OCI-LY1 (cell line): ENCODE data around the gene KDM4B.

Source experiments
- H2AFZ ChIP-seq: fragments of 200-600 bp; sonication (generic), shearing (Covaris generic); 2 replicates; pipeline ENCODE4 v1.6.0; 2014; ENCODE audit warnings: antibody characterized with exemption, mild to moderate bottlenecking, low read length
- H3F3A ChIP-seq: fragments of 200-600 bp; sonication (generic), shearing (Covaris generic); 2 replicates; pipeline ENCODE4 v1.6.0; 2014; ENCODE audit warnings: mild to moderate bottlenecking, antibody characterized with exemption, low read length, moderate library complexity; ENCODE audit not compliant: insufficient read depth
- H3K27ac ChIP-seq: fragments of 200-600 bp; sonication (generic); 2 replicates; pipeline ENCODE4 v1.5.1; 2014; ENCODE audit warnings: low read length, mixed run types, mild to moderate bottlenecking, low read depth; ENCODE audit not compliant: poor library complexity, severe bottlenecking
- H3K27me3 ChIP-seq: fragments of 200-600 bp; sonication (generic); 2 replicates; pipeline ENCODE4 v1.6.0; 2014; ENCODE audit warnings: antibody characterized with exemption, mild to moderate bottlenecking, low read length, moderate library complexity; ENCODE audit not compliant: insufficient read depth
- H3K36me3 ChIP-seq: fragments of 200-600 bp; sonication (generic); 2 replicates; pipeline ENCODE4 v1.6.1; 2014; ENCODE audit warnings: mild to moderate bottlenecking, antibody characterized with exemption, low read length, moderate library complexity, mixed read lengths; ENCODE audit not compliant: insufficient read depth
- H3K4me1 ChIP-seq: fragments of 200-600 bp; sonication (generic); 2 replicates; pipeline ENCODE4 v1.5.1; 2014; ENCODE audit warnings: mild to moderate bottlenecking, low read length, moderate library complexity; ENCODE audit not compliant: insufficient read depth, severe bottlenecking
- H3K4me2 ChIP-seq: fragments of 200-600 bp; sonication (generic), shearing (Covaris generic); 2 replicates; pipeline ENCODE4 v1.6.1; 2014; ENCODE audit warnings: low read length
- H3K4me3 ChIP-seq: fragments of 200-600 bp; sonication (generic); 2 replicates; pipeline ENCODE4 v1.5.1; 2014; ENCODE audit warnings: low read length, low read depth, mild to moderate bottlenecking, mixed read lengths; ENCODE audit not compliant: poor library complexity, severe bottlenecking
- H3K79me2 ChIP-seq: fragments of 200-600 bp; shearing (Covaris generic); 2 replicates; pipeline ENCODE4 v1.6.1; 2016; ENCODE audit warnings: mixed run types, low read length, mixed read lengths; ENCODE audit not compliant: insufficient read depth
- H3K9ac ChIP-seq: fragments of 200-600 bp; sonication (generic), shearing (Covaris generic); 2 replicates; pipeline ENCODE4 v1.6.1; 2014; ENCODE audit warnings: mild to moderate bottlenecking, low read length, mixed read lengths
- H3K9me2 ChIP-seq: fragments of 200-600 bp; sonication (generic), shearing (Covaris generic); 2 replicates; pipeline ENCODE4 v1.6.1; 2014; ENCODE audit warnings: low read depth, mild to moderate bottlenecking, low read length, mixed read lengths
- H3K9me3 ChIP-seq: fragments of 200-600 bp; shearing (Covaris generic); 2 replicates; pipeline ENCODE4 v1.6.1; 2014; ENCODE audit warnings: low read length, mixed read lengths
- H4K20me1 ChIP-seq: fragments of 200-600 bp; sonication (generic), shearing (Covaris generic); 2 replicates; pipeline ENCODE4 v1.6.0; 2016; ENCODE audit warnings: mild to moderate bottlenecking, low read length; ENCODE audit not compliant: insufficient read depth
- EZH2 ChIP-seq: fragments of 200-600 bp; sonication (generic), shearing (Covaris generic); IDR thresholded peaks from 2 replicates; pipeline ENCODE4 v1.8.0; 2017; ENCODE audit warnings: borderline replicate concordance, mixed run types, mild to moderate bottlenecking, antibody characterized with exemption, low read length, moderate library complexity, mixed read lengths
- TF ChIP-seq, protein P1 (sequence below): fragments of 200-600 bp; sonication (generic), shearing (Covaris generic); IDR thresholded peaks from 2 replicates; pipeline ENCODE4 v1.5.1; 2017; ENCODE audit warnings: mild to moderate bottlenecking, antibody characterized with exemption, low read length, moderate library complexity, mixed read lengths

Gene KDM4B

DNA sequence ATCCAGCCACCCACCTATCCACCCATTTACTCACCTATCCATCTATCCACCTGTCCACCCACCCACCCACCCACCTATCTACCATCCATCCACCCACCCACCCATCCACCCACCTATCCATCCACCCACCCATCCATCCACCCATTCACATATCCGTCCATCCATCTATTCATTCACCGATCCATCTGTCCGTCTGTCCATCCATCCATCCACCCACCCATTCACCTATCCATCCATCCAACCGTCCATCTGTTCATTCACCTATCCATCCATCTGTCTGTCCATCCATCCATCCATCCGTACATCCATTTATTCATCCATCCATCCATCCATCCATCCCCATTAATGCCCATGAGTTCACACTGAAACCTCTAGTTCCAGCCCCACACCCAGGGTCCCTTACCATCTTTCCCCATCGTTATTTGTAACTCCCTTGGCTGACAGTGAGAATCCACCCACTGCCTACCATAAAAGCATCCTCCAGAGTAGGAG lies 31.3 kb downstream of the KDM4B start:
- Histone ChIP-seq H3K4me2 (no peak overlapping the region), H3K9ac (no peak overlapping the region), H3K36me3 (peaks cover 7% of the 10 kb centered on the region; the same call in 1 of the 2 replicates), H3F3A (no peaks in the 10 kb centered on the region), H3K9me2 (no peaks in the 10 kb centered on the region), H2AFZ (no peak overlapping the region), H4K20me1 (no peaks in the 10 kb centered on the region), H3K4me1 (no peaks in the 10 kb centered on the region), H3K27ac (no peak overlapping the region), H3K4me3 (no peak overlapping the region), H3K9me3 (no peaks in the 10 kb centered on the region), H3K79me2 (no peaks in the 10 kb centered on the region), H3K27me3 (no peaks in the 10 kb centered on the region)
- no peak for TF ChIP-seq EZH2
- TF ChIP-seq, protein P1, sequence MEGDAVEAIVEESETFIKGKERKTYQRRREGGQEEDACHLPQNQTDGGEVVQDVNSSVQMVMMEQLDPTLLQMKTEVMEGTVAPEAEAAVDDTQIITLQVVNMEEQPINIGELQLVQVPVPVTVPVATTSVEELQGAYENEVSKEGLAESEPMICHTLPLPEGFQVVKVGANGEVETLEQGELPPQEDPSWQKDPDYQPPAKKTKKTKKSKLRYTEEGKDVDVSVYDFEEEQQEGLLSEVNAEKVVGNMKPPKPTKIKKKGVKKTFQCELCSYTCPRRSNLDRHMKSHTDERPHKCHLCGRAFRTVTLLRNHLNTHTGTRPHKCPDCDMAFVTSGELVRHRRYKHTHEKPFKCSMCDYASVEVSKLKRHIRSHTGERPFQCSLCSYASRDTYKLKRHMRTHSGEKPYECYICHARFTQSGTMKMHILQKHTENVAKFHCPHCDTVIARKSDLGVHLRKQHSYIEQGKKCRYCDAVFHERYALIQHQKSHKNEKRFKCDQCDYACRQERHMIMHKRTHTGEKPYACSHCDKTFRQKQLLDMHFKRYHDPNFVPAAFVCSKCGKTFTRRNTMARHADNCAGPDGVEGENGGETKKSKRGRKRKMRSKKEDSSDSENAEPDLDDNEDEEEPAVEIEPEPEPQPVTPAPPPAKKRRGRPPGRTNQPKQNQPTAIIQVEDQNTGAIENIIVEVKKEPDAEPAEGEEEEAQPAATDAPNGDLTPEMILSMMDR: no peak

DNA sequence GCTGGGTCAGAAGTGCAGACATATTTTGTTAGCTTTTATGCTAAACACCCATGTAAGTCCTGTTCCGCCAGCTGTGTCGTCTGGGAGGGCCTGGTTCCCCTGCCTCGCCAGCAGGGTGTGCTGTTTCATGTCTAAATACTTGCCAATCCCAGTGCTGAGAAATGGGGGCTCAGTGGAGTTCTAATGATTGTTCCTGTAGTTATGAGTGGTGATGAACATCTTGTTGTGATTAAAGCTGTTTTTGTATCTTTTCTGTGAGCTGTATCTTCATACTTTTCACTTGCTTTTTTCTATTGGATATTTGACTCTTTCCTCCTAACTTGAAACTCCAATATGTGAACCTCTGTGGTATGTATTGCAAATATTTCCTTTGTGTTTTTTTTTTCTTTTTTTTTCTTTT lies 32.7 kb downstream of the KDM4B start:
- Histone ChIP-seq H3K27ac (no peak overlapping the region), H3K9ac (no peak overlapping the region), H3K79me2 (no peaks in the 10 kb centered on the region), H2AFZ (no peak overlapping the region), H4K20me1 (no peaks in the 10 kb centered on the region), H3K4me3 (no peak overlapping the region), H3K4me1 (no peaks in the 10 kb centered on the region), H3K4me2 (no peak overlapping the region), H3K27me3 (no peaks in the 10 kb centered on the region), H3K9me2 (no peaks in the 10 kb centered on the region), H3F3A (no peaks in the 10 kb centered on the region), H3K36me3 (peaks cover 7% of the 10 kb centered on the region; the same call in 1 of the 2 replicates), H3K9me3 (no peaks in the 10 kb centered on the region)
- TF ChIP-seq EZH2: no peak
- TF ChIP-seq, protein P1: peak; percentile 93

DNA sequence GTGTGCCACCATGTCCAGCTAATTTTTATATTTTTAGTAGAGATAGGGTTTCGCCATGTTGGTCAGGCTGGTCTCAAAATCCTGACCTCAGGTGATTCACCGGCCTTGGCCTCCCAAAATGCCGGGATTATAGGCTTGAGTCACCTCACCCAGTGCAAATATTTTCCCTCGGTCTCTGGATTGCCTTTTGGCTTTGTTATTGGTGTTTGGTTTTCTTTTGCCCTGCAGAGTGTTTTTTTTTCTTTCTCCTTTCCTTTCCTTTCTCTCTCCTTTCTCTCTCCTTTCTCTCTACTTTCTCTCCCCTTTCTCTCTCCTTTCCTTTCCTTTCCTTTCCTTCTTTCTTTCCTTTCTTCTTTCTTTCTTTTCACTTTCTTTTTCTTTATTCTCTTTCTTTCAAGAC lies 33.2 kb downstream of the KDM4B start:
- Histone ChIP-seq H4K20me1 (no peaks in the 10 kb centered on the region), H3K4me3 (no peak overlapping the region), H3K27me3 (no peaks in the 10 kb centered on the region), H3K9ac (no peak overlapping the region), H3K36me3 (peaks cover 7% of the 10 kb centered on the region; the same call in 1 of the 2 replicates), H3K4me1 (no peaks in the 10 kb centered on the region), H3K9me2 (no peaks in the 10 kb centered on the region), H3K9me3 (no peaks in the 10 kb centered on the region), H2AFZ (no peak overlapping the region), H3K79me2 (no peaks in the 10 kb centered on the region), H3K27ac (no peak overlapping the region), H3F3A (no peaks in the 10 kb centered on the region), H3K4me2 (no peak overlapping the region)
- TF ChIP-seq EZH2: no peak
- TF ChIP-seq, protein P1: no peak
